ENCODE measurements around the gene ZNF362.

DNA sequence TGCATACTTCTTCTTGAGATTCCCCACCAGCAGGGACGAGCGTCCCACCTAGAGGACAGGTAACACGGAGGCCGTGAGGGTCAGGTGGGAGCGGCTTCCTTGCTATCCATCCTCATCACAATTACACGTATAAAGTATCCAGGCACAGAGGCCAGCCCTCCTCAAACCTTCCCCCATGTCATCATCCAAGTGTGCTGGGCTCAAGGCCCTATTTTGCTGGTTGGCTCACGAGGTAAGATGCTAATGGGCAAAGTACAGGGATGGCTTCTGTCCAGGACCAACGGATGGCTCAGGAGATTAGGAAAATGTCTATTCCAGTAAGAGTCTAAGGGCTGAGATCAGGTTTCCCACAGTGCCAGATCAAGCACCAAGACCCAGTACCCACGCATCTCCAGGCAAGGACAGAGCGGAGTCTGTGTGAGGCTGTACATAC, 76.1 kb downstream of the ZNF362 start:
- TF ChIP-seq, protein P1, sequence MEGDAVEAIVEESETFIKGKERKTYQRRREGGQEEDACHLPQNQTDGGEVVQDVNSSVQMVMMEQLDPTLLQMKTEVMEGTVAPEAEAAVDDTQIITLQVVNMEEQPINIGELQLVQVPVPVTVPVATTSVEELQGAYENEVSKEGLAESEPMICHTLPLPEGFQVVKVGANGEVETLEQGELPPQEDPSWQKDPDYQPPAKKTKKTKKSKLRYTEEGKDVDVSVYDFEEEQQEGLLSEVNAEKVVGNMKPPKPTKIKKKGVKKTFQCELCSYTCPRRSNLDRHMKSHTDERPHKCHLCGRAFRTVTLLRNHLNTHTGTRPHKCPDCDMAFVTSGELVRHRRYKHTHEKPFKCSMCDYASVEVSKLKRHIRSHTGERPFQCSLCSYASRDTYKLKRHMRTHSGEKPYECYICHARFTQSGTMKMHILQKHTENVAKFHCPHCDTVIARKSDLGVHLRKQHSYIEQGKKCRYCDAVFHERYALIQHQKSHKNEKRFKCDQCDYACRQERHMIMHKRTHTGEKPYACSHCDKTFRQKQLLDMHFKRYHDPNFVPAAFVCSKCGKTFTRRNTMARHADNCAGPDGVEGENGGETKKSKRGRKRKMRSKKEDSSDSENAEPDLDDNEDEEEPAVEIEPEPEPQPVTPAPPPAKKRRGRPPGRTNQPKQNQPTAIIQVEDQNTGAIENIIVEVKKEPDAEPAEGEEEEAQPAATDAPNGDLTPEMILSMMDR (IDR thresholded peaks at IDR 0.05; ENCODE audit: poor library complexity), result no peak
- no peak for TF ChIP-seq EZH2 (IDR thresholded peaks at IDR 0.05; ENCODE audit: borderline replicate concordance)

All from hepatocyte (in vitro differentiated cells).